Measurements from ENCODE around the gene CLTB.
"Not testable (repeated sequence)": the region's sequence is repeated elsewhere in the genome, so short reads cannot be mapped to it uniquely, and the experiment has no call there.

The CLTB gene

DNA sequence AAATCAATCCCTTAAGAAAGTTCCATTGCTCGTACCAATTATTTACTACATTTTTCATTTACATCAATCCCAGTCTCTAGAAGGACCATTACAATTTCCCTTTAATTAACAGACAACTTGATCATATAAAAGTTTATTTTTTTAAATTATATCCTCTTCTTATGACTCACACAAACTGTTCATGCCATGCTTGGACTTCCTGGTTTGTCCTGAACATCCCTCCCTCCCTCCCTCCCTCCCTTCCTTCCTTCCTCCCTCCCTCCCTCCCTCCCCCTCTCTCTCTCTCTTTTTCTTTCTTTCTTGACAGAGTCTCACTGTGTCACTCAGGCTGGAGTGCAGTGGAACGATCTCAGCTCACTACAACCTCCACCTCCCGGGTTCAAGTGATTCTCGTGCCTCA is 11.6 kb upstream of the CLTB start:
- no peak for DNase-seq (ENCODE audit: low read depth in 3 of 3, low spot score in 1 of 3)

DNA sequence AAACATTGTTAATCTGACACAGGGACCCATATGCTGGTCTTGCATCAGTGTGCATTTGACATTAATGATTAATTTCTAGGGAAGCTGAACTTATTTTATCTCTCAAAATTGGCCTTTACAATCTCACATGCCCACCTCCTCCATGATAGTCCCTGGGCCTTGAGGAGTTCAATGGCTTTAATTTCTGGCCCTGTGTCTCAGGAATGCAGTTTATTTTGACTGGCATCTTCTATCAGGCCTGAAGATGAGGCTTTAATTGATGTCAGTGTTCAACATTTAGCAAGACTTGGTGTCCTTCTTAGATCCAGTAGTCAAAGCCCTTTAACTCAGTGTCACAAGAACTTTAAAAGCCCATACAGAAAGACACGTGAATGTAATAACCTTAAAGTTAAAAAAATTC is 10.5 kb upstream of the CLTB start:
- no peak for DNase-seq (ENCODE audit: low read depth in 3 of 3, low spot score in 1 of 3)

DNA sequence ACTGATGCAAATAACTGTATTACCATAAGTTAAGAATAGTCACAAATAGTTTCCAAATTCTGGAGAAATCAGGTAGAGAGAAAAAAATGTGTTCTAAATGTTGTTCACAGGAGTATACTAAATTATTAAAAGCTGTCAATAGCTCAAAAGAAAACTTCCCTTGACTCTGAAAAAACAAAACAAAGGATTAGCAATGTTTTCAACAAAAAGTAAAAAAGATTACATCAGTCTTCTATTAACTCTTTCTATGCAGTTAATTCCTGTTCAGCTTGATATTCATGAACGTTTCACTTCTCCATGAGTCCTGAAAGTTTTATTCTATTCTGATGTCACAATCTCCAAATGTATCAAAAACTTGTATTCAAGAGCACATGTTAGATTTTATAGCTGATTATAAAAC is 9.5 kb upstream of the CLTB start:
- DNase-seq (ENCODE audit: low read depth in 3 of 3, low spot score in 1 of 3): no peak

- DNase-seq (ENCODE audit: low read depth in 3 of 3, low spot score in 1 of 3): no peak
These were observed 8.8 kb upstream of the CLTB start for GRCh38 chr5:176425138-176425537.

GRCh38 chr5:176424181-176424580 is 7.8 kb upstream of the CLTB start:
- no peak for DNase-seq (ENCODE audit: low read depth in 3 of 3, low spot score in 1 of 3)

GRCh38 chr5:176420972-176421544 is 4.7 kb upstream of the CLTB start:
- DNase-seq (ENCODE audit: low read depth in 3 of 3, low spot score in 1 of 3): no peak

DNA sequence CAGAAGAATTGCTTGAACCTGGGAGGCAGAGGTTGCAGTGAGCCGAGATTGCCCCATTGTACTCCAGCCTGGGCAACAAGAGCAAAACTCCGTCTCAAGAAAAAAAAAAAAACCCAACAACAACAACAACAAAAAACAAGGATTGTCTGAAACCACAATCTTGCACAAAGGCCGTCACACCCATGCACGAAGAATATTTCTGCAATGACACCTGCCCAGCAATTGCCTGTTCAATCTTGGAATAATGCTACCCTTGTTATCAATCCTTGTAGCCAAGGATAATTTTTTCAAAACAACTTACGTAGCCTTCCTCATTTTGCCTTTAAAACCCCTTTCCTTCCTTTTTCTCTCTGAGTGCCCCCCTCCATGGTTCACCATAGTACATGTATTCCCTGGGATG is 3.7 kb upstream of the CLTB start:
- no peak for DNase-seq (ENCODE audit: low read depth in 3 of 3, low spot score in 1 of 3)

- no peak for DNase-seq (ENCODE audit: low read depth in 3 of 3, low spot score in 1 of 3)
These were observed 1.9 kb upstream of the CLTB start for GRCh38 chr5:176418251-176418650.

DNA sequence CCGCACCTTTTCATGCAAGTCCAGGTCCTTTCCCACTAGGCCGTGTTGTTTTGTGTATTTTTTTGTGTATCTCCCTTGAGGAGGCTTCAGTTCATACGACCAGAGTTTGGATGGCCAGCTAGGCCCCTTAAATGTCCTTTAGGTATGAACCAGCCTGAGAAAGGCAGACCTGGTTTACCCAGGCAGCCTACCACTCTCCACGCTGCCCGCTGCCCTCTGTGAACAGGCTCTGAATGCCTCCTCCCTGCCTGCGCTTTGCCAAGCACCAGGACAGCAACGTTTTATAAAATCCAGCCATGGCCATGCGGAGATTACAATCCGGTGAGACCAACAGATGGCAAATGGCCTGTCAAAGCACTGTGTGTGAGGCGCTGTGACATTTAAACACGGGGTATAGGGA is 626 bp upstream of the CLTB start:
- DNase-seq (ENCODE audit: low read depth in 3 of 3, low spot score in 1 of 3): no peak

DNA sequence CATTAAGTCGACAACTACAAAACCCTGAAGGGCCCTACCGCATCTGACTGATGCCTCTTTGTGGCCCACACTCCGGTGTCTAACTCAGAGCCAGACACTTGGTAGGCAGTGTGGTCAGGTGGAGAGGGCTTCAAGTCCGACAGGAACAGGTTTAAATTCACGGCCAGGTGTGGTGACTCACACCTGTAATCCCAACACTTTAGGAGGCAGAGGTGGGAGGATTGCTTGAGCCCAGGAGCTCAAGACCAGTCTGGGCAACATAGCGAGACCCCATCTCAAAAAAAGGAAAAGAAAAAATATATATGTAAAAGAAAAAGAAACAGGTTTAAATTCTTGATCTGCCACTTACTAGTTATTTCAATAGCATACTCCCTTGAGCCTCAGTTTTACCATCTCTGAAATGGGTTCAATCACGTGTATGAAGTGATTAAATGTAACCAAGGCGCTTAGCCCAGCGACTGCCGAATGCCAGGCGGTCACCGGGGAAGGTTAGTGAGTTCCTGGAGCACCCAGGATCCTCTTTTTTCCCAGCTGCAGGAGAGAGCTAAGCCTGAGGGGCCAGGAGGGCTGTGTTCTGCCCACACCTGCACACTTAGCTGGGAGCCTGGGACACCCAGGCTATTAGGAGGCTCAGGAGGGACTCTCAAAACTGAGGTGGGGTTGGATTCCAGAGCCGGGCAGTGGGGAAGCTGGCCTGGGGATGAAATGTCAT is 943 bp downstream of the CLTB start:
- DNase-seq (ENCODE audit: low read depth in 3 of 3, low spot score in 1 of 3): no peak

- DNase-seq (ENCODE audit: low read depth in 3 of 3, low spot score in 1 of 3): no peak
These were observed 1.6 kb downstream of the CLTB start for GRCh38 chr5:176414704-176415103.

GRCh38 chr5:176413709-176414191 is 2.6 kb downstream of the CLTB start:
- DNase-seq (ENCODE audit: low read depth in 3 of 3, low spot score in 1 of 3): no peak

- no peak for DNase-seq (ENCODE audit: low read depth in 3 of 3, low spot score in 1 of 3)
These were observed 3.1 kb downstream of the CLTB start for GRCh38 chr5:176413255-176413565.

DNA sequence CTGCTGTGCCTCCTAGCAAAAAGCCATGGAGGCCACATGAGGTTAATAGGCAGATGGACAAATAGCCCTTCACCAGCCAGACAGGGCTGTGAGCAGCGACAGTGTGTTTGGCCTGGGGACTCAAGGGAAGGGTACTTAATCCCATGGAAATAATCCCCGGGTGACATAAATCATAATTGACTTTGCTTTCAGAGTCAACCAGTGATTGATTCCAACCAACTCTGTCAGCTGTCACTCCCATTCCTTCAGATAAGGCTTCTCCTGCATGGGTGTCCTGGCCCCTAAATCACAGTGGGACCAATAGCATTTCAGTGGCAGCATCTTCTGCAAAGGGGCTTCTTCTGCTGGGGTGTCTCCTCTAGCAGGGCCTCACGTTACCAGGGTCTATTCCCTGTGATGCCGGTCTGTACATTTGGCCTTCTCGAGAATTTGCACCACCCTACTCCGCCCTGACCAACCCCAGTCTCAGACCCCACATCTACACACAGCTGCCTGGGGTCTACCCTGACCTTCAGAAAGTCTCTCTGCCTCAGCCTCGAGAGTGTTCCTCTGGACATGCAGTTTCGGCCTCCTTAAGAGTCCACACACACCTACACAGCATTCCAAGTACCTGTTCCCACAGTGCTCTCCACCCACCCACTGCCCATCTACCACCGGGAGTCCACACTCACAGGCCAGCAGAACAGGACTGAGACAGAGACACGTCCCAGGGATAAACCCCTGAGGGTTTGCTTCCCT is 3.7 kb downstream of the CLTB start:
- no peak for DNase-seq (ENCODE audit: low read depth in 3 of 3, low spot score in 1 of 3)

GRCh38 chr5:176410486-176411180 is 5.7 kb downstream of the CLTB start:
- no peak for DNase-seq (ENCODE audit: low read depth in 3 of 3, low spot score in 1 of 3)

DNA sequence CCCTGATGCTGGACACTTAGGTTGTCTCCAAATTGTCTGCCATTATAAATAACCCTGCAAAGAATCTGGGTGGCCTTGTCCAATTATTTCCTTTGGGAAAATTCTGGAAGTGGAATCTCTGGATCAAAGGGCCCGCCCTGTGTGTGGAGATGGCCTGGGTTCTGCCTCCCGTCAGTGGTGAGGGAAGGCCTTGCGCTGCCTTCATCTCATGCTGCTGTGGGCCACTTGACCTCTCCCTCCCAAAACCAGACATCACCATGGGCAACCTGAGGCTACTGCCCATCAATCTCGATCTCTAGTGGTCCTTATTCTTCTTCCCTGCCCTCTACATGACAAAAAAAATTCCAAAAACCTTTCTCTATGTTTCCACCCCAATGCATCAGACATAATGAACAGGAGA is 6.6 kb downstream of the CLTB start:
- DNase-seq (ENCODE audit: low read depth in 3 of 3, low spot score in 1 of 3): no peak

GRCh38 chr5:176408590-176408989 is 7.7 kb downstream of the CLTB start:
- DNase-seq (ENCODE audit: low read depth in 3 of 3, low spot score in 1 of 3): no peak

DNA sequence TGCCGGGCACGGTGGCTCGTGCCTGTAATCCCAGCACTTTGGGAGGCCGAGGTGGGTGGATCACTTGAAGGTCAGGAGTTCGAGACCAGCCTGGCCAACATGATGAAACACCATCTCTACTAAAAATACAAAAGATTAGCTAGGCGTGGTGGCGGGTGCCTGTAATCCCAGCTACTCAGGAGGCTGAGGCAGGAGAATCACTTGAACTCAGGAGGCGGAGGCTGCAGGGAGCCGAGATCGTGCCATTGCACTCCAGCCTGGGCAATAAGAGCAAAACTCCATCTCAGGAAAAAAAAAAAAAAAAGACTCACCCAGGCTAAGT is 8.1 kb downstream of the CLTB start:
- DNase-seq (ENCODE audit: low read depth in 3 of 3, low spot score in 1 of 3): not testable (repeated sequence)

GRCh38 chr5:176407456-176408251 is 8.7 kb downstream of the CLTB start:
- DNase-seq (ENCODE audit: low read depth in 3 of 3, low spot score in 1 of 3): no peak

GRCh38 chr5:176406436-176407052 is 9.8 kb downstream of the CLTB start:
- DNase-seq (ENCODE audit: low read depth in 3 of 3, low spot score in 1 of 3): no peak

All from stimulated activated CD4-positive, alpha-beta T cell treated with anti-CD3 and anti-CD28 coated beads, TNF-alpha, amount 100 ng/mL, for 1 hour (primary cell).